Cardiac muscle cell (in vitro differentiated cells and primary cell): ENCODE results near the gene EFHC1. TPM values are rescaled to one million over a fixed set of nuclear protein-coding genes. Genes with fewer than 3 reads are reported as not detected.

Experiments used
- DNase-seq, 2 donors: peaks; one replicate each; pipeline versions ENCODE4 v3.0.0 to v3.0.0-alpha.2; 2010 to 2017; ENCODE audit warnings: low read depth in 1 of 2, low spot score in 1 of 2
- H3K27ac ChIP-seq: fragments of 200-600 bp; sonication (generic); 2 replicates; pipeline ENCODE4 v1.5.1; 2016
- H3K27me3 ChIP-seq: fragments of 200-600 bp; sonication (generic); 2 replicates; pipeline ENCODE4 v1.6.0; 2016; ENCODE audit warnings: control low read depth
- H3K36me3 ChIP-seq: fragments of 200-600 bp; sonication (generic); 2 replicates; pipeline ENCODE4 v1.5.1; 2016; ENCODE audit warnings: control low read depth
- H3K4me1 ChIP-seq: fragments of 200-600 bp; sonication (generic); 2 replicates; pipeline ENCODE4 v1.8.1; 2017; ENCODE audit warnings: low read depth, mild to moderate bottlenecking, mixed run types
- H3K4me3 ChIP-seq: fragments of 200-600 bp; sonication (generic); 2 replicates; pipeline ENCODE4 v1.5.1; 2016; ENCODE audit warnings: mild to moderate bottlenecking
- H3K9me3 ChIP-seq: fragments of 200-600 bp; sonication (generic); 2 replicates; pipeline ENCODE4 v1.5.1; 2017; ENCODE audit warnings: low read depth, mild to moderate bottlenecking, control low read depth
- CTCF ChIP-seq: IDR thresholded peaks from 2 replicates; pipeline ENCODE4 v1.5.1; 2012; ENCODE audit warnings: low read depth, mild to moderate bottlenecking, low read length
- polyA plus RNA-seq: library from polyadenylated mRNA; unstranded; fragments of >200 nt; fragmentation: Nextera tagmentation; extraction: Ambion mirVana; gene quantifications from 2 replicates; pipeline ENCODE4 v1.2.1, GENCODE V29; 2016
- total RNA-seq: library from RNA; depleted of rRNA; stranded (reverse); fragments of >200 nt; gene quantifications from 2 replicates; pipeline ENCODE4 v1.2.3, GENCODE V29; 2016

Gene EFHC1
- total and polyA plus RNA-seq, 2 experiments from 2014 or later: 21.0 to 22.7 TPM

GRCh38 chr6:52541135-52541534 is 121.0 kb downstream of the EFHC1 start:
- H3K4me1 ChIP-seq: no peaks in the 10 kb centered on the region
- H3K27me3 ChIP-seq: no peaks in the 10 kb centered on the region
- no peak overlapping the region for H3K4me3 ChIP-seq
- H3K36me3 ChIP-seq: no peaks in the 10 kb centered on the region
- TF ChIP-seq CTCF: no peak
- no peak overlapping the region for H3K27ac ChIP-seq
- DNase-seq: no peak
- H3K9me3 ChIP-seq: no peaks in the 10 kb centered on the region

GRCh38 chr6:52543262-52543661 is 123.1 kb downstream of the EFHC1 start:
- Histone ChIP-seq H3K9me3 (no peaks in the 10 kb centered on the region), H3K36me3 (no peaks in the 10 kb centered on the region), H3K27me3 (no peaks in the 10 kb centered on the region), H3K4me1 (no peaks in the 10 kb centered on the region), H3K27ac (no peak overlapping the region), H3K4me3 (no peak overlapping the region)
- DNase-seq: no peak
- no peak for TF ChIP-seq CTCF

GRCh38 chr6:52543729-52544601 is 123.8 kb downstream of the EFHC1 start:
- Histone ChIP-seq H3K36me3 (no peaks in the 10 kb centered on the region), H3K9me3 (no peaks in the 10 kb centered on the region), H3K27ac (no peak overlapping the region), H3K4me3 (no peak overlapping the region), H3K4me1 (no peaks in the 10 kb centered on the region), H3K27me3 (no peaks in the 10 kb centered on the region)
- DNase-seq: peak in 1 of 2 donors; percentile 61
- TF ChIP-seq CTCF: no peak

- Histone ChIP-seq H3K36me3 (no peaks in the 10 kb centered on the region), H3K27me3 (no peaks in the 10 kb centered on the region), H3K9me3 (no peaks in the 10 kb centered on the region), H3K4me3 (no peak overlapping the region), H3K27ac (no peak overlapping the region), H3K4me1 (no peaks in the 10 kb centered on the region)
- TF ChIP-seq CTCF: no peak
- no peak for DNase-seq
Measured at GRCh38 chr6:52544602-52545405, 124.7 kb downstream of the EFHC1 start.

- Histone ChIP-seq H3K4me1 (no peaks in the 10 kb centered on the region), H3K27me3 (no peaks in the 10 kb centered on the region), H3K4me3 (no peak overlapping the region), H3K36me3 (no peaks in the 10 kb centered on the region), H3K9me3 (no peaks in the 10 kb centered on the region), H3K27ac (no peak overlapping the region)
- DNase-seq: no peak
- no peak for TF ChIP-seq CTCF
Measured at GRCh38 chr6:52545406-52546119, 125.4 kb downstream of the EFHC1 start.
